ENCODE data around the gene IQGAP3. TPM values are rescaled to one million over a fixed set of nuclear protein-coding genes. Genes with fewer than 3 reads are reported as not detected.

IQGAP3 gene, protein sequence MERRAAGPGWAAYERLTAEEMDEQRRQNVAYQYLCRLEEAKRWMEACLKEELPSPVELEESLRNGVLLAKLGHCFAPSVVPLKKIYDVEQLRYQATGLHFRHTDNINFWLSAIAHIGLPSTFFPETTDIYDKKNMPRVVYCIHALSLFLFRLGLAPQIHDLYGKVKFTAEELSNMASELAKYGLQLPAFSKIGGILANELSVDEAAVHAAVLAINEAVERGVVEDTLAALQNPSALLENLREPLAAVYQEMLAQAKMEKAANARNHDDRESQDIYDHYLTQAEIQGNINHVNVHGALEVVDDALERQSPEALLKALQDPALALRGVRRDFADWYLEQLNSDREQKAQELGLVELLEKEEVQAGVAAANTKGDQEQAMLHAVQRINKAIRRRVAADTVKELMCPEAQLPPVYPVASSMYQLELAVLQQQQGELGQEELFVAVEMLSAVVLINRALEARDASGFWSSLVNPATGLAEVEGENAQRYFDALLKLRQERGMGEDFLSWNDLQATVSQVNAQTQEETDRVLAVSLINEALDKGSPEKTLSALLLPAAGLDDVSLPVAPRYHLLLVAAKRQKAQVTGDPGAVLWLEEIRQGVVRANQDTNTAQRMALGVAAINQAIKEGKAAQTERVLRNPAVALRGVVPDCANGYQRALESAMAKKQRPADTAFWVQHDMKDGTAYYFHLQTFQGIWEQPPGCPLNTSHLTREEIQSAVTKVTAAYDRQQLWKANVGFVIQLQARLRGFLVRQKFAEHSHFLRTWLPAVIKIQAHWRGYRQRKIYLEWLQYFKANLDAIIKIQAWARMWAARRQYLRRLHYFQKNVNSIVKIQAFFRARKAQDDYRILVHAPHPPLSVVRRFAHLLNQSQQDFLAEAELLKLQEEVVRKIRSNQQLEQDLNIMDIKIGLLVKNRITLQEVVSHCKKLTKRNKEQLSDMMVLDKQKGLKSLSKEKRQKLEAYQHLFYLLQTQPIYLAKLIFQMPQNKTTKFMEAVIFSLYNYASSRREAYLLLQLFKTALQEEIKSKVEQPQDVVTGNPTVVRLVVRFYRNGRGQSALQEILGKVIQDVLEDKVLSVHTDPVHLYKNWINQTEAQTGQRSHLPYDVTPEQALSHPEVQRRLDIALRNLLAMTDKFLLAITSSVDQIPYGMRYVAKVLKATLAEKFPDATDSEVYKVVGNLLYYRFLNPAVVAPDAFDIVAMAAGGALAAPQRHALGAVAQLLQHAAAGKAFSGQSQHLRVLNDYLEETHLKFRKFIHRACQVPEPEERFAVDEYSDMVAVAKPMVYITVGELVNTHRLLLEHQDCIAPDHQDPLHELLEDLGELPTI (N-terminal part only)
- total RNA-seq, result 1 to 10 TPM; 2.2 to 3.5 TPM

DNA sequence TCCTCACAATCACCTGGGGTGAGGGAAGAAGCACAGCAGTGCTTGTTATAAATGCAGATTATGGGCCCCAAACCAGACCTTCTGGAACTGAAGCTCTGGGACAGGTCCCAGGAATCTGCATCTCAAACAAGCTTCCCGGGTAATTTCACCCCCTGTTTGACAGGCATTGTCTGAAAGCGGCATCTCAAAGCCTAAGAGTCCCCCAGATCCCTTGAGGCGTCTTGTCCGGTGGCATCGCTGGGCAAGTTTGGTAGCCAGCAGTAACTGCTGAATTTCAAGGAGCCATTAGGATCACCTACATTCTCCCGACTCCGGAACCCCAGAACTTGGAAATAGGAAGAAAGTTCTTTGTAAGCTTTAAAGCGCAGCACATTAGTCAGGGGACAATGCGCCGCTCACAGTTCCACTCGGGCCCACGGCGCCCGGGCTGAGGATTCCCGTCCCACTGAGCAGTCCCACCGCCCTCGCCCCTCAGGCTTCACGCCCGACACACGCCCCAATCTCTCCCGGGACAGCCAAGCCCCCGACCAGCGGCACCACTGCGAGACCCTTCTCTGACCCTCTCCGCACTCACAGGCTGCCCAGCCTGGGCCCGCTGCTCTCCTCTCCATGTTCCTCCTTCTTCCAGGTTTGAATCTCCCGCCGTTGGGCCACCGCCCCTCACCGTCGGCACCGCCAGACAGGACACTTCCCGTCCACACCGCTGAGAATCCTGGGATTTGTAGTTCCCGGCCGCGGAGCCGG is at the start of gene IQGAP3:
Gene IQGAP3, minus strand, starts transcription at position 647 of the 744 bp plus-strand sequence. Its CDS starts 36 bp downstream, at position 611.
- Histone ChIP-seq H3K4me1 (ENCODE audit: control insufficient read depth in 1 of 2, low read depth in 2 of 2) (peaks cover 0 to 17% of the 10 kb centered on the region in 2 donors), H3K27ac (no peak within 1 kb of the TSS), H3K4me3 (peak within 1 kb of the TSS; percentile 65), H3K36me3 (no peaks in the 10 kb centered on the region), H3K9me3 (no peaks in the 10 kb centered on the region), H3K27me3 (replicated peaks; ENCODE audit: insufficient read depth) (no peaks in the 10 kb centered on the region)
- TF ChIP-seq, protein P1, sequence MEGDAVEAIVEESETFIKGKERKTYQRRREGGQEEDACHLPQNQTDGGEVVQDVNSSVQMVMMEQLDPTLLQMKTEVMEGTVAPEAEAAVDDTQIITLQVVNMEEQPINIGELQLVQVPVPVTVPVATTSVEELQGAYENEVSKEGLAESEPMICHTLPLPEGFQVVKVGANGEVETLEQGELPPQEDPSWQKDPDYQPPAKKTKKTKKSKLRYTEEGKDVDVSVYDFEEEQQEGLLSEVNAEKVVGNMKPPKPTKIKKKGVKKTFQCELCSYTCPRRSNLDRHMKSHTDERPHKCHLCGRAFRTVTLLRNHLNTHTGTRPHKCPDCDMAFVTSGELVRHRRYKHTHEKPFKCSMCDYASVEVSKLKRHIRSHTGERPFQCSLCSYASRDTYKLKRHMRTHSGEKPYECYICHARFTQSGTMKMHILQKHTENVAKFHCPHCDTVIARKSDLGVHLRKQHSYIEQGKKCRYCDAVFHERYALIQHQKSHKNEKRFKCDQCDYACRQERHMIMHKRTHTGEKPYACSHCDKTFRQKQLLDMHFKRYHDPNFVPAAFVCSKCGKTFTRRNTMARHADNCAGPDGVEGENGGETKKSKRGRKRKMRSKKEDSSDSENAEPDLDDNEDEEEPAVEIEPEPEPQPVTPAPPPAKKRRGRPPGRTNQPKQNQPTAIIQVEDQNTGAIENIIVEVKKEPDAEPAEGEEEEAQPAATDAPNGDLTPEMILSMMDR (IDR thresholded peaks at IDR 0.05), result no peak
- DNase-seq (ENCODE audit: low spot score), result no peak
- ATAC-seq (ENCODE audit: insufficient number of reproducible peaks, low FRiP score, low read depth), result peak; percentile 59

DNA sequence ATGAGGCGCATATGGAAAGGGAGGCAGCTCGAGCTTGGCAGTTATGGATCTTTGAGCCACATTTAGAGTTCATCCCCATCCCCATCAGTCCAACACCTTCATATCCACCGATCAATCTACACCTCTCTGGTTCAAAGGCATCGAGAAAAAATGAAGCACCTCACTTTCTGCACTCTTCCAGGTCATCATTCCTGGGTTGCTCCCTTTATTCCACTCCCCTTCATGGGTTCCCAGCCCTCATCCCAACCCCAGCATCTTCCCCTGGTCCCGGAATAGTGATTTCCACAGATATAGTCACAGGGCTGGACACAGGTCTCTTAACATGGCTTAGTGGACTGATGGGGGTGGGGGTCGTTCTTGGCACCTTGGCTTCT is 47.2 kb upstream of the IQGAP3 start:
- H3K9me3 ChIP-seq, result no peaks in the 10 kb centered on the region
- no peak overlapping the region for H3K4me3 ChIP-seq
- TF ChIP-seq, protein P1 (IDR thresholded peaks at IDR 0.05), result no peak
- H3K4me1 ChIP-seq (ENCODE audit: control insufficient read depth in 1 of 2, low read depth in 2 of 2), result peaks cover 7 to 32% of the 10 kb centered on the region in 2 donors
- peaks cover 4% of the 10 kb centered on the region for H3K27me3 ChIP-seq (replicated peaks; ENCODE audit: insufficient read depth)
- DNase-seq (ENCODE audit: low spot score) (no peak), ATAC-seq (ENCODE audit: insufficient number of reproducible peaks, low FRiP score, low read depth) (no peak)
- H3K27ac ChIP-seq, result no peak overlapping the region
- no peaks in the 10 kb centered on the region for H3K36me3 ChIP-seq

DNA sequence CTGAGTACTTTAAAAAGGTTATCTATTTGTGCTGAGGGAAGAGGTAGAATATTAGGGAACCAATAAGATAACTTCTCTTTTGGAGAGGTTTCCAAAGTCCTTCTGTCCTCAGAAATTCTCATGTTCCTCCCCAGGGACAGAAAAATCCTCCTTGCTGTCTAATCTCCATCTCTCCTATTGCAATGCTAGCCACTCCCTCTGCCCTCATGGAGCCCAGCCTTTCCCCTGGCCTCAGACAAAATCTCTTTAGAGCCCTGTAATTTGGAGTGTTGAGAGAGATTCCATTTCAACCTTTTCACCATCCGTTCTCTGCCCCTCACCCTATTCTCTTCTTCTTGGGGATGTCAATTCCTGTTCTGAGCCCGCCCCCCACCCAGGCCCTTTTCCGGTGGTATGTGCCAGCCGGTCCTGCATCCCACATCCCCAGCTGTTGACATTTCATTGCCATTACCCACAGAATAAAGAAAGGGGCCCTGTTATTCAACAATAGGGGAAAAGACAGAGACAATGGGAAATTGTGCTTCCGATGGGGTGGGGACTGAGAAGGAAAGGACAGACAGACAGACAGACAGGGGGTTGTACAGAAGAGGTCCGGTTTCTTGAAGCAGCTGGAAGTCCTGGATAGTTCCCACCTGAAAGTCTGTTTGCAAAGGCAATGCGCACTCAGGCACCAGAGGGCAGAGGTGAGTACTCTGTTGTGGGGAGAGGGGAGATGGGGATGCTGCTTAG is 46.7 kb upstream of the IQGAP3 start, which contains the start of gene HAPLN2:
Gene HAPLN2, plus strand, starts transcription at position 563 of the 729 bp plus-strand sequence. CDS start 4,076 bp downstream, outside the sequence.
- Histone ChIP-seq H3K9me3 (no peaks in the 10 kb centered on the region), H3K36me3 (no peaks in the 10 kb centered on the region), H3K27me3 (replicated peaks; ENCODE audit: insufficient read depth) (peaks cover 4% of the 10 kb centered on the region), H3K27ac (no peak within 1 kb of the TSS), H3K4me1 (ENCODE audit: control insufficient read depth in 1 of 2, low read depth in 2 of 2) (peaks cover 2 to 28% of the 10 kb centered on the region in 2 donors), H3K4me3 (no peak within 1 kb of the TSS)
- TF ChIP-seq, protein P1 (IDR thresholded peaks at IDR 0.05), result no peak
- DNase-seq (ENCODE audit: low spot score) (no peak), ATAC-seq (ENCODE audit: insufficient number of reproducible peaks, low FRiP score, low read depth) (no peak)

DNA sequence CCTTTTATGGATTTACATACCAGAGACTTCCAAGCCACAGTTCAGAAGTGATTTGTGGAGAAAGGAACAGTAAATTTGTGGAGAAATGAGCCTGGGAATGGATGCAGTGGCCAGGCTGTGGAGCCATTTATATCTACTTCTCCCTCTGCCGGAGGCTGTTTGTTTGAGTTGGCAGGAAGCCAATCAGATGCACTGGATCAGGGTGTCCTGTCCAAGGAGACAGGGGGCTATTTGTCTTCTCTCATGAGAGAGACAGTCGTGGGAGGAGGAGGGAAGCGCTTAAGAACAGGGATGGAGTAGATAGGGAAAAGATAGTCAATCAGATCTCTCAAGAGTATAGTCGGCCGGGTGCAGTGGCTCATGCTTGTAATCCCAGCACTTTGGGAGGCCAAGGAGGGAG is 44.1 kb upstream of the IQGAP3 start:
- TF ChIP-seq, protein P1 (IDR thresholded peaks at IDR 0.05), result no peak
- H3K27ac ChIP-seq, result no peak overlapping the region
- H3K9me3 ChIP-seq, result no peaks in the 10 kb centered on the region
- H3K27me3 ChIP-seq (replicated peaks; ENCODE audit: insufficient read depth), result peaks cover 4% of the 10 kb centered on the region
- H3K4me1 ChIP-seq (ENCODE audit: control insufficient read depth in 1 of 2, low read depth in 2 of 2), result peaks cover 2 to 24% of the 10 kb centered on the region in 2 donors
- DNase-seq (ENCODE audit: low spot score), result no peak
- no peaks in the 10 kb centered on the region for H3K36me3 ChIP-seq
- no peak for ATAC-seq (ENCODE audit: insufficient number of reproducible peaks, low FRiP score, low read depth)
- no peak overlapping the region for H3K4me3 ChIP-seq
